ENCODE data around the gene ZNHIT6. TPM values are rescaled to one million over a fixed set of nuclear protein-coding genes. Genes with fewer than 3 reads are reported as not detected.

The ZNHIT6 gene
- total RNA-seq, 1 experiment from 2014 or later, result 14.3 TPM

DNA sequence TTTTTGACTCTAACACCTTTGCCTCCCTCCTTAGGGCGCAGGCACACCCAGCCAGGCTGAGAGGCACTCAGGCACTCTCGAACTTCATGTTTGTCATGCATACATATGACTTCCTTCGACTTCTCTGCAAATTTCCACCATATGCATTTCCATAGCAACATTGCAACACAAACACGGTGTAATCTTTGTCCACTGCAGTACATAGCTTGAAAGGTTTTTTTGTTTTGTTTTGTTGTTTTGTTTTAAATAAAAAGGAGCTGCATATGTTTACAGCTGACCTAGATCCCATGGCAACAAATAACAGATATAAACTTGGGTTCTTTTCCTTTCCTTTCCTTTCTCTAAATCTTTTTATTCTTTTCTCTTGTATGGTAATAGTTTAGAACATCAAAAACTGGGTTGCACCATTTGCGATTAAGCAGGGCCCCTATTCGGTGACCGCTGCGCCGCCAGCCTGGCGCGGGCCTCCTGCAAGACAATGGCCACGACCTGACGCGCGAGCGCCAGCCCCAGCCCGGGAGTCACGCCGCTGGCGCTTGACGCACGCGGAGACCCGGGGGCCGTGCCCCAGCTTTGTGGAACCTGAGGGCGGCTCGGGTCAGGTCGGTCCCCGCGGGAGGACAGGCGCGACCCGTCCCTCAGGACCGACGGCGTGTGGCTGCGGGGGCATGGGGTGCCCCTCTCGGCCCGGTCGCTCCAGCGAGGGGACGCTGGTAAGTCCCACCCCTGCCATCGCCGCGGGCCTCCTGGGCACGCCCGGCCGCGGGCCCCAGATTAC is 92.5 kb downstream of the ZNHIT6 start:
- ChIA-PET CTCF (interaction anchor here (0.8 to 1.1 kb wide), 2 partner anchors 32 to 77 kb away, joined by 3 read pairs; no protein-coding TSS in a partner anchor), POLR2A (no interaction called here)
- H3K27ac Mint-ChIP-seq, result no peak overlapping the region
- H3K9me3 Mint-ChIP-seq, result peaks cover 22% of the 10 kb centered on the region
- peaks cover 15% of the 10 kb centered on the region for H3K4me1 Mint-ChIP-seq
- no peak overlapping the region for H3K4me3 Mint-ChIP-seq
- TF ChIP-seq ZNF121 (CRISPR knock-in tag; IDR thresholded peaks at IDR 0.05), result no peak
- TF ChIP-seq, protein P1, sequence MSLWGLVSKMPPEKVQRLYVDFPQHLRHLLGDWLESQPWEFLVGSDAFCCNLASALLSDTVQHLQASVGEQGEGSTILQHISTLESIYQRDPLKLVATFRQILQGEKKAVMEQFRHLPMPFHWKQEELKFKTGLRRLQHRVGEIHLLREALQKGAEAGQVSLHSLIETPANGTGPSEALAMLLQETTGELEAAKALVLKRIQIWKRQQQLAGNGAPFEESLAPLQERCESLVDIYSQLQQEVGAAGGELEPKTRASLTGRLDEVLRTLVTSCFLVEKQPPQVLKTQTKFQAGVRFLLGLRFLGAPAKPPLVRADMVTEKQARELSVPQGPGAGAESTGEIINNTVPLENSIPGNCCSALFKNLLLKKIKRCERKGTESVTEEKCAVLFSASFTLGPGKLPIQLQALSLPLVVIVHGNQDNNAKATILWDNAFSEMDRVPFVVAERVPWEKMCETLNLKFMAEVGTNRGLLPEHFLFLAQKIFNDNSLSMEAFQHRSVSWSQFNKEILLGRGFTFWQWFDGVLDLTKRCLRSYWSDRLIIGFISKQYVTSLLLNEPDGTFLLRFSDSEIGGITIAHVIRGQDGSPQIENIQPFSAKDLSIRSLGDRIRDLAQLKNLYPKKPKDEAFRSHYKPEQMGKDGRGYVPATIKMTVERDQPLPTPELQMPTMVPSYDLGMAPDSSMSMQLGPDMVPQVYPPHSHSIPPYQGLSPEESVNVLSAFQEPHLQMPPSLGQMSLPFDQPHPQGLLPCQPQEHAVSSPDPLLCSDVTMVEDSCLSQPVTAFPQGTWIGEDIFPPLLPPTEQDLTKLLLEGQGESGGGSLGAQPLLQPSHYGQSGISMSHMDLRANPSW (CRISPR knock-in tag; conservative IDR thresholded peaks at IDR 0.05; ENCODE audit: low read depth), result no peak
- no peak for TF ChIP-seq MXD4 (CRISPR knock-in tag; IDR thresholded peaks at IDR 0.05; ENCODE audit: borderline replicate concordance)
- TF ChIP-seq, protein P2, sequence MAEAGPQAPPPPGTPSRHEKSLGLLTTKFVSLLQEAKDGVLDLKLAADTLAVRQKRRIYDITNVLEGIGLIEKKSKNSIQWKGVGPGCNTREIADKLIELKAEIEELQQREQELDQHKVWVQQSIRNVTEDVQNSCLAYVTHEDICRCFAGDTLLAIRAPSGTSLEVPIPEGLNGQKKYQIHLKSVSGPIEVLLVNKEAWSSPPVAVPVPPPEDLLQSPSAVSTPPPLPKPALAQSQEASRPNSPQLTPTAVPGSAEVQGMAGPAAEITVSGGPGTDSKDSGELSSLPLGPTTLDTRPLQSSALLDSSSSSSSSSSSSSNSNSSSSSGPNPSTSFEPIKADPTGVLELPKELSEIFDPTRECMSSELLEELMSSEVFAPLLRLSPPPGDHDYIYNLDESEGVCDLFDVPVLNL (CRISPR knock-in tag; IDR thresholded peaks at IDR 0.05; ENCODE audit: borderline replicate concordance, low read depth), result no peak
- TF ChIP-seq, protein P3, sequence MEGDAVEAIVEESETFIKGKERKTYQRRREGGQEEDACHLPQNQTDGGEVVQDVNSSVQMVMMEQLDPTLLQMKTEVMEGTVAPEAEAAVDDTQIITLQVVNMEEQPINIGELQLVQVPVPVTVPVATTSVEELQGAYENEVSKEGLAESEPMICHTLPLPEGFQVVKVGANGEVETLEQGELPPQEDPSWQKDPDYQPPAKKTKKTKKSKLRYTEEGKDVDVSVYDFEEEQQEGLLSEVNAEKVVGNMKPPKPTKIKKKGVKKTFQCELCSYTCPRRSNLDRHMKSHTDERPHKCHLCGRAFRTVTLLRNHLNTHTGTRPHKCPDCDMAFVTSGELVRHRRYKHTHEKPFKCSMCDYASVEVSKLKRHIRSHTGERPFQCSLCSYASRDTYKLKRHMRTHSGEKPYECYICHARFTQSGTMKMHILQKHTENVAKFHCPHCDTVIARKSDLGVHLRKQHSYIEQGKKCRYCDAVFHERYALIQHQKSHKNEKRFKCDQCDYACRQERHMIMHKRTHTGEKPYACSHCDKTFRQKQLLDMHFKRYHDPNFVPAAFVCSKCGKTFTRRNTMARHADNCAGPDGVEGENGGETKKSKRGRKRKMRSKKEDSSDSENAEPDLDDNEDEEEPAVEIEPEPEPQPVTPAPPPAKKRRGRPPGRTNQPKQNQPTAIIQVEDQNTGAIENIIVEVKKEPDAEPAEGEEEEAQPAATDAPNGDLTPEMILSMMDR (IDR thresholded peaks at IDR 0.05), result no peak
- no peak for TF ChIP-seq NR2C2 (CRISPR knock-in tag; IDR thresholded peaks at IDR 0.05)
- no peak for TF ChIP-seq HMGA2 (CRISPR knock-in tag; IDR thresholded peaks at IDR 0.05)
- TF ChIP-seq, protein P4, sequence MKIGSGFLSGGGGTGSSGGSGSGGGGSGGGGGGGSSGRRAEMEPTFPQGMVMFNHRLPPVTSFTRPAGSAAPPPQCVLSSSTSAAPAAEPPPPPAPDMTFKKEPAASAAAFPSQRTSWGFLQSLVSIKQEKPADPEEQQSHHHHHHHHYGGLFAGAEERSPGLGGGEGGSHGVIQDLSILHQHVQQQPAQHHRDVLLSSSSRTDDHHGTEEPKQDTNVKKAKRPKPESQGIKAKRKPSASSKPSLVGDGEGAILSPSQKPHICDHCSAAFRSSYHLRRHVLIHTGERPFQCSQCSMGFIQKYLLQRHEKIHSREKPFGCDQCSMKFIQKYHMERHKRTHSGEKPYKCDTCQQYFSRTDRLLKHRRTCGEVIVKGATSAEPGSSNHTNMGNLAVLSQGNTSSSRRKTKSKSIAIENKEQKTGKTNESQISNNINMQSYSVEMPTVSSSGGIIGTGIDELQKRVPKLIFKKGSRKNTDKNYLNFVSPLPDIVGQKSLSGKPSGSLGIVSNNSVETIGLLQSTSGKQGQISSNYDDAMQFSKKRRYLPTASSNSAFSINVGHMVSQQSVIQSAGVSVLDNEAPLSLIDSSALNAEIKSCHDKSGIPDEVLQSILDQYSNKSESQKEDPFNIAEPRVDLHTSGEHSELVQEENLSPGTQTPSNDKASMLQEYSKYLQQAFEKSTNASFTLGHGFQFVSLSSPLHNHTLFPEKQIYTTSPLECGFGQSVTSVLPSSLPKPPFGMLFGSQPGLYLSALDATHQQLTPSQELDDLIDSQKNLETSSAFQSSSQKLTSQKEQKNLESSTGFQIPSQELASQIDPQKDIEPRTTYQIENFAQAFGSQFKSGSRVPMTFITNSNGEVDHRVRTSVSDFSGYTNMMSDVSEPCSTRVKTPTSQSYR (CRISPR knock-in tag; IDR thresholded peaks at IDR 0.05), result no peak
- TF ChIP-seq, protein P5, sequence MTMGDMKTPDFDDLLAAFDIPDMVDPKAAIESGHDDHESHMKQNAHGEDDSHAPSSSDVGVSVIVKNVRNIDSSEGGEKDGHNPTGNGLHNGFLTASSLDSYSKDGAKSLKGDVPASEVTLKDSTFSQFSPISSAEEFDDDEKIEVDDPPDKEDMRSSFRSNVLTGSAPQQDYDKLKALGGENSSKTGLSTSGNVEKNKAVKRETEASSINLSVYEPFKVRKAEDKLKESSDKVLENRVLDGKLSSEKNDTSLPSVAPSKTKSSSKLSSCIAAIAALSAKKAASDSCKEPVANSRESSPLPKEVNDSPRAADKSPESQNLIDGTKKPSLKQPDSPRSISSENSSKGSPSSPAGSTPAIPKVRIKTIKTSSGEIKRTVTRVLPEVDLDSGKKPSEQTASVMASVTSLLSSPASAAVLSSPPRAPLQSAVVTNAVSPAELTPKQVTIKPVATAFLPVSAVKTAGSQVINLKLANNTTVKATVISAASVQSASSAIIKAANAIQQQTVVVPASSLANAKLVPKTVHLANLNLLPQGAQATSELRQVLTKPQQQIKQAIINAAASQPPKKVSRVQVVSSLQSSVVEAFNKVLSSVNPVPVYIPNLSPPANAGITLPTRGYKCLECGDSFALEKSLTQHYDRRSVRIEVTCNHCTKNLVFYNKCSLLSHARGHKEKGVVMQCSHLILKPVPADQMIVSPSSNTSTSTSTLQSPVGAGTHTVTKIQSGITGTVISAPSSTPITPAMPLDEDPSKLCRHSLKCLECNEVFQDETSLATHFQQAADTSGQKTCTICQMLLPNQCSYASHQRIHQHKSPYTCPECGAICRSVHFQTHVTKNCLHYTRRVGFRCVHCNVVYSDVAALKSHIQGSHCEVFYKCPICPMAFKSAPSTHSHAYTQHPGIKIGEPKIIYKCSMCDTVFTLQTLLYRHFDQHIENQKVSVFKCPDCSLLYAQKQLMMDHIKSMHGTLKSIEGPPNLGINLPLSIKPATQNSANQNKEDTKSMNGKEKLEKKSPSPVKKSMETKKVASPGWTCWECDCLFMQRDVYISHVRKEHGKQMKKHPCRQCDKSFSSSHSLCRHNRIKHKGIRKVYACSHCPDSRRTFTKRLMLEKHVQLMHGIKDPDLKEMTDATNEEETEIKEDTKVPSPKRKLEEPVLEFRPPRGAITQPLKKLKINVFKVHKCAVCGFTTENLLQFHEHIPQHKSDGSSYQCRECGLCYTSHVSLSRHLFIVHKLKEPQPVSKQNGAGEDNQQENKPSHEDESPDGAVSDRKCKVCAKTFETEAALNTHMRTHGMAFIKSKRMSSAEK (CRISPR knock-in tag; IDR thresholded peaks at IDR 0.05; ENCODE audit: borderline replicate concordance), result no peak
- no peak for TF ChIP-seq ZNF671 (CRISPR knock-in tag; IDR thresholded peaks at IDR 0.05)
- no peak for TF ChIP-seq ZNF317 (CRISPR knock-in tag; IDR thresholded peaks at IDR 0.05; ENCODE audit: borderline replicate concordance, low read depth)
- no peak for TF ChIP-seq NR1H2 (CRISPR knock-in tag; IDR thresholded peaks at IDR 0.05)
- no peak for TF ChIP-seq ZNF138 (CRISPR knock-in tag; conservative IDR thresholded peaks at IDR 0.05)
- TF ChIP-seq FOXP1 (CRISPR knock-in tag; IDR thresholded peaks at IDR 0.05; ENCODE audit: borderline replicate concordance), result no peak
- no peak for TF ChIP-seq TCF7 (CRISPR knock-in tag; IDR thresholded peaks at IDR 0.05; ENCODE audit: low read depth)
- no peak for TF ChIP-seq NFE2L1 (CRISPR knock-in tag; IDR thresholded peaks at IDR 0.05)
- TF ChIP-seq, protein P6, sequence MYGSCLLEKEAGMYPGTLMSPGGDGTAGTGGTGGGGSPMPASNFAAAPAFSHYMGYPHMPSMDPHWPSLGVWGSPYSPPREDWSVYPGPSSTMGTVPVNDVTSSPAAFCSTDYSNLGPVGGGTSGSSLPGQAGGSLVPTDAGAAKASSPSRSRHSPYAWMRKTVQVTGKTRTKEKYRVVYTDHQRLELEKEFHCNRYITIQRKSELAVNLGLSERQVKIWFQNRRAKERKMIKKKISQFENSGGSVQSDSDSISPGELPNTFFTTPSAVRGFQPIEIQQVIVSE (CRISPR knock-in tag; IDR thresholded peaks at IDR 0.05; ENCODE audit: borderline replicate concordance), result no peak
- no peak for TF ChIP-seq NR3C1 (CRISPR knock-in tag; conservative IDR thresholded peaks at IDR 0.05; ENCODE audit: low read depth)
- no peak for TF ChIP-seq IRF2 (CRISPR knock-in tag; IDR thresholded peaks at IDR 0.05; ENCODE audit: borderline replicate concordance, low read depth)
- no peak for ATAC-seq
- no peaks in the 10 kb centered on the region; the same call in 1 of the 2 replicates for H3K27me3 Mint-ChIP-seq (ENCODE audit: low read depth)
- H3K36me3 Mint-ChIP-seq, result peaks cover 17% of the 10 kb centered on the region
- DNase-seq (ENCODE audit: low spot score), result no peak

All from WTC11 (cell line).